ENCODE data around the gene NEK5. TPM values are rescaled to one million over a fixed set of nuclear protein-coding genes. Genes with fewer than 3 reads are reported as not detected.

NEK5 gene
- total and polyA plus RNA-seq, 2 experiments from 2014 or later = 1.2 to 1.3 TPM

GRCh38 chr13:51988988-51989618 is 139.8 kb downstream of the NEK5 start:
- TF ChIP-seq EZH2phosphoT487 (IDR thresholded peaks at IDR 0.05; ENCODE audit: low read depth, severe bottlenecking, unreplicated experiment) (no peak), CTCF (IDR thresholded peaks at IDR 0.05; ENCODE audit: poor library complexity) (no peak), EZH2 (IDR thresholded peaks at IDR 0.05; ENCODE audit: borderline replicate concordance) (no peak)
- Histone ChIP-seq H3K9me3 (ENCODE audit: low read depth) (no peaks in the 10 kb centered on the region), H3K27ac (no peak overlapping the region), H3K4me1 (ENCODE audit: insufficient read depth) (no peaks in the 10 kb centered on the region), H3K79me2 (peaks cover 91% of the 10 kb centered on the region), H3K27me3 (no peaks in the 10 kb centered on the region), H3K9me2 (replicated peaks; ENCODE audit: insufficient read depth) (no peaks in the 10 kb centered on the region), H3K4me2 (peak overlapping the region; percentile 4), H3K36me3 (replicated peaks; ENCODE audit: insufficient read depth, low read depth) (no peaks in the 10 kb centered on the region), H3K4me3 (no peak overlapping the region), H4K20me1 (ENCODE audit: insufficient read depth, poor library complexity, severe bottlenecking) (no peaks in the 10 kb centered on the region), H2AFZ (no peak overlapping the region)
- DNase-seq (ENCODE audit: low spot score) = no peak
- 82% methylated on average over 3 of the region's 3 CpGs for whole genome bisulfite sequencing (ENCODE audit: low lambda C conversion rate, missing lambda C conversion rate)

Other genes starting within 250 kb of the NEK5 start
- gene ATP7B, start 117.6 kb downstream of the NEK5 start, total RNA-seq = 51.2 and 70.0 TPM in 2 replicates
- gene ATP7B, start 117.6 kb downstream of the NEK5 start, polyA plus RNA-seq = 47.3 and 56.8 TPM in 2 replicates
- gene ALG11, start 116.7 kb downstream of the NEK5 start, total RNA-seq = 50.0 and 54.1 TPM in 2 replicates
- 26.0 and 33.9 TPM in 2 replicates for gene ALG11, start 116.7 kb downstream of the NEK5 start, polyA plus RNA-seq
- 24.7 and 30.1 TPM in 2 replicates for gene UTP14C, start 104.4 kb downstream of the NEK5 start, total RNA-seq
- 9.9 and 10.0 TPM in 2 replicates for gene UTP14C, start 104.4 kb downstream of the NEK5 start, polyA plus RNA-seq
- gene NEK3, start 30.5 kb upstream of the NEK5 start, total RNA-seq = 11.0 and 11.2 TPM in 2 replicates
- 11.0 and 15.3 TPM in 2 replicates for gene NEK3, start 30.5 kb upstream of the NEK5 start, polyA plus RNA-seq

Data from hepatocyte (in vitro differentiated cells).